HepG2 (cell line): ENCODE data around the gene TDG. TPM values are rescaled to one million over a fixed set of nuclear protein-coding genes. Genes with fewer than 3 reads are reported as not detected.

Experiments
- ATRX ChIP-seq: sonication (generic); formaldehyde crosslinking; IDR thresholded peaks from 2 replicates; pipeline ENCODE4 v1.4.0; 2020; ENCODE audit warnings: missing genetic modification reagents, borderline replicate concordance
- HOMEZ ChIP-seq: IDR thresholded peaks from 2 replicates; pipeline ENCODE4 v1.6.1; 2016; ENCODE audit warnings: low read depth
- HOXA5 ChIP-seq: sonication (generic); formaldehyde crosslinking; IDR thresholded peaks from 2 replicates; pipeline ENCODE4 v1.4.0; 2020; ENCODE audit warnings: missing genetic modification reagents
- JARID2 ChIP-seq: sonication (generic); formaldehyde crosslinking; IDR thresholded peaks from 2 replicates; pipeline ENCODE4 v1.8.1; 2023; ENCODE audit warnings: missing genetic modification reagents, inconsistent platforms; ENCODE audit not compliant: insufficient replicate concordance
- KLF11 ChIP-seq: IDR thresholded peaks from 2 replicates; pipeline ENCODE4 v1.6.1; 2016; ENCODE audit warnings: missing compliant biosample characterization
- KLF12 ChIP-seq: sonication (generic); formaldehyde crosslinking; IDR thresholded peaks from 2 replicates; pipeline ENCODE4 v1.4.0; 2020; ENCODE audit warnings: missing genetic modification reagents, borderline replicate concordance
- MAF1 ChIP-seq: sonication (generic); formaldehyde crosslinking; IDR thresholded peaks from 2 replicates; pipeline ENCODE4 v1.5.0; 2020; ENCODE audit warnings: missing genetic modification reagents, borderline replicate concordance
- POLR2AphosphoS5 ChIP-seq: IDR thresholded peaks from 2 replicates; pipeline ENCODE4 v1.6.1; 2012; ENCODE audit warnings: low read depth, low read length
- RELA ChIP-seq: sonication (generic); formaldehyde crosslinking; IDR thresholded peaks from 2 replicates; pipeline ENCODE4 v1.4.0; 2020; ENCODE audit warnings: missing genetic modification reagents
- SP1 ChIP-seq, 2 experiments: fragments of 450-650 bp in 1 of 2; sonication (generic) in 1 of 2; formaldehyde crosslinking in 1 of 2; IDR thresholded peaks; 2 replicates each; pipeline versions ENCODE4 v1.4.0 to v1.6.1; 2016 to 2020; ENCODE audit warnings: missing genetic modification reagents in 1 of 2
- SUZ12 ChIP-seq: fragments of 150-350 bp; IDR thresholded peaks from 2 replicates; pipeline ENCODE4 v1.6.1; 2014; ENCODE audit warnings: low read depth, low read length
- THAP7 ChIP-seq: sonication (generic); formaldehyde crosslinking; IDR thresholded peaks from 2 replicates; pipeline ENCODE4 v1.8.1; 2023; ENCODE audit warnings: mild to moderate bottlenecking, missing genetic modification reagents
- ZBTB39 ChIP-seq: sonication (generic); formaldehyde crosslinking; IDR thresholded peaks from 2 replicates; pipeline ENCODE4 v1.5.0; 2020; ENCODE audit warnings: missing genetic modification reagents
- ZNF407 ChIP-seq: sonication (generic); formaldehyde crosslinking; IDR thresholded peaks from one replicate; pipeline ENCODE4 v1.5.1; 2020; ENCODE audit warnings: mild to moderate bottlenecking, missing genetic modification reagents; ENCODE audit errors: not compliant biosample characterization
- ZNF703 ChIP-seq: sonication (generic); formaldehyde crosslinking; IDR thresholded peaks from 2 replicates; pipeline ENCODE4 v1.5.1; 2020; ENCODE audit warnings: missing genetic modification reagents, mild to moderate bottlenecking, moderate library complexity, borderline replicate concordance
- ZNF891 ChIP-seq: sonication (generic); formaldehyde crosslinking; IDR thresholded peaks from 2 replicates; pipeline ENCODE4 v1.5.0; 2020; ENCODE audit warnings: mild to moderate bottlenecking, missing genetic modification reagents
- polyA plus RNA-seq, 8 experiments: library from polyadenylated mRNA; depleted of rRNA in 3 of 8; stranded (reverse) in 7 of 8; unstranded in 1 of 8; fragments of >200 nt; fragmentation: Illumina TruSeq in 4 of 8; extraction: Trizol in 4 of 8; gene quantifications; 2 replicates each; pipeline versions ENCODE4 v1.2.1 to v1.2.3, GENCODE V29; 2011 to 2016; ENCODE audit warnings: low read depth in 4 of 8, missing spikeins in 1 of 8, mixed read lengths in 1 of 8; ENCODE audit not compliant: insufficient read depth in 1 of 8
- total RNA-seq, 5 experiments: library from RNA; depleted of rRNA; stranded (reverse); fragments of >200 nt; fragmentation: Illumina TruSeq; extraction: Trizol; gene quantifications; 2 replicates each; pipeline ENCODE4 v1.2.3, GENCODE V29; 2016; ENCODE audit warnings: low read depth in 1 of 5

The TDG gene
- total and polyA plus RNA-seq, 2 of the 13 experiments (the other 11 are each of a cell fraction or from before 2014, with no cell fraction given), result 14.2 to 19.5 TPM

- TF ChIP-seq SP1 (IDR thresholded peaks at IDR 0.05) (no peak), SP1 (CRISPR knock-in tag; IDR thresholded peaks at IDR 0.05) (no peak), HOXA5 (no peak), THAP7 (CRISPR knock-in tag) (0 out of 2 replicates have a peak, but pooled peaks have one; percentile 54), RELA (CRISPR knock-in tag) (no peak), POLR2AphosphoS5 (peak; percentile 16; the same call in 1 of the 2 replicates), ZBTB39 (CRISPR knock-in tag) (no peak), JARID2 (CRISPR knock-in tag) (no peak), SUZ12 (no peak), KLF12 (CRISPR knock-in tag) (no peak; the same call in 1 of the 2 replicates), MAF1 (CRISPR knock-in tag) (no peak), ATRX (no peak), ZNF407 (CRISPR knock-in tag) (no peak), ZNF703 (no peak), KLF11 (CRISPR knock-in tag) (no peak), HOMEZ (CRISPR knock-in tag) (no peak), ZNF891 (CRISPR knock-in tag) (no peak)
Observed at GRCh38 chr12:103930787-103931735, 34.6 kb upstream of the TDG start (continued).
